Sigmoid colon (tissue), 4 donors: ENCODE data around the gene GBP3.
"Not testable (repeated sequence)": the region's sequence is repeated elsewhere in the genome, so short reads cannot be mapped to it uniquely, and the experiment has no call there.

Source experiments
- CTCF ChIP-seq, 4 experiments: fragments of 450-650 bp in 3 of 4; fragments of 200-600 bp in 1 of 4; IDR thresholded peaks; one replicate each; pipeline ENCODE4 v1.5.1; 2016 to 2019; ENCODE audit warnings: antibody characterized with exemption in 4 of 4, mild to moderate bottlenecking in 3 of 4, moderate library complexity in 2 of 4
- EP300 ChIP-seq, 4 donors: sonication (generic); formaldehyde crosslinking; IDR thresholded peaks; one replicate each; pipeline ENCODE4 v1.6.1; 2017; ENCODE audit warnings: antibody characterized with exemption in 4 of 4
- POLR2A ChIP-seq, 2 donors: fragments of 450-650 bp; IDR thresholded peaks; one replicate each; pipeline ENCODE4 v1.6.1; 2016; ENCODE audit warnings: antibody characterized with exemption in 2 of 2, mild to moderate bottlenecking in 2 of 2, moderate library complexity in 2 of 2

- not testable (repeated sequence) for TF ChIP-seq EP300, CTCF, POLR2A (IDR thresholded peaks at IDR 0.05)
Observed at GRCh38 chr1:89046318-89047183, 23.9 kb upstream of the GBP3 start.
